ENCODE data around the gene COG3.

The COG3 gene

GRCh38 chr13:45584816-45585215, 120.1 kb downstream of the COG3 start:
- Histone ChIP-seq H3K9ac (ENCODE audit: low read length) (no peak overlapping the region), H4K20me1 (ENCODE audit: insufficient read depth, low read length) (no peaks in the 10 kb centered on the region), H2AFZ (ENCODE audit: low read length) (no peak overlapping the region), H3F3A (ENCODE audit: insufficient read depth, low read length) (no peaks in the 10 kb centered on the region), H3K9me3 (ENCODE audit: low read length) (no peaks in the 10 kb centered on the region), H3K36me3 (ENCODE audit: insufficient read depth, low read length) (no peaks in the 10 kb centered on the region), H3K27me3 (ENCODE audit: insufficient read depth, low read length) (no peaks in the 10 kb centered on the region), H3K4me3 (ENCODE audit: low read depth, low read length, poor library complexity, severe bottlenecking) (no peak overlapping the region), H3K4me2 (ENCODE audit: low read length) (no peak overlapping the region), H3K9me2 (ENCODE audit: low read depth, low read length) (no peaks in the 10 kb centered on the region), H3K4me1 (ENCODE audit: insufficient read depth, low read length, severe bottlenecking) (no peaks in the 10 kb centered on the region), H3K79me2 (ENCODE audit: insufficient read depth, low read length) (no peaks in the 10 kb centered on the region), H3K27ac (ENCODE audit: low read depth, low read length, poor library complexity, severe bottlenecking) (no peak overlapping the region)
- TF ChIP-seq EZH2 (IDR thresholded peaks at IDR 0.05; ENCODE audit: borderline replicate concordance, low read length): no peak
- TF ChIP-seq CTCF (IDR thresholded peaks at IDR 0.05; ENCODE audit: low read length): no peak

Measured in OCI-LY1 (cell line).